Sciatic nerve (tissue), 2 donors: ENCODE data around the gene SENP7. TPM values are rescaled to one million over a fixed set of nuclear protein-coding genes. Genes with fewer than 3 reads are reported as not detected.
A peak's percentile ranks its signal among the peaks of the same experiment; 100 is the strongest.
"Not testable (repeated sequence)": the region's sequence is repeated elsewhere in the genome, so short reads cannot be mapped to it uniquely, and the experiment has no call there.

Experiments used
- ATAC-seq: fragments of 200-7000 bp; cut with Tn5 transposase; one replicate; pipeline ENCODE4 v1.9.1; 2020; ENCODE audit warnings: mild to moderate bottlenecking, moderate library complexity
- DNase-seq: peaks from one replicate; pipeline ENCODE4 v3.0.0-alpha.2; 2020; ENCODE audit warnings: low spot score
- intact Hi-C: fragments of 100-400 bp; cut with DNase I; formaldehyde crosslinking; loops from one replicate; pipeline ENCODE4 v1.14.2; 2022
- total RNA-seq: library from RNA; stranded (reverse); fragmentation: NEBNext Ultra II Directional; extraction: Animal tissue kit (Norgen Biotek cat#: 25700); gene quantifications from one replicate; pipeline ENCODE4 v1.2.1, GENCODE V29; 2021
- donor health status: DM: no; HTN: no; CAD: no.
- donor health status: DM: no; HTN: no; CAD: no.

Gene SENP7
- total RNA-seq, 1 donor from 2014 or later: 38.2 TPM

- intact Hi-C loops: no loop called here
- no peak for ATAC-seq
- no peak for DNase-seq
These were observed 46.3 kb downstream of the SENP7 start for GRCh38 chr3:101466465-101467309.

DNA sequence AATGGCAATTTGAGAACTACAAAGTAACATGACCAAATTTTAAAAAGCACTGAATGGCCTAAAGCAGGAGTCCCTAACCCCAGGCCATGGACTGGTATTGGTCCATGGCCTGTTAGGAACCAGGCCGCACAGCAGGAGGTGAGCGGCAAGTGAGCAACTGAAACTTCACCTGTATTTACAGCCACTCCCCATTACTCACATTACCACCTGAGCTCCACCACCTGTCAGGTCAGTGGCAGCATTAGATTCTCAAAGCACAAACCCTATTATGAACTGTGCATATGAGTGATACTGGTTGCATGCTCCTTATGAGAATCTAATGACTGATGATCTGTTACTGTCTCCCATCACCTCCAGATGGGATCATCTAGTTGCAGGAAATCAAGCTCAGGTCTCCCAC is 48.8 kb downstream of the SENP7 start:
- DNase-seq: no peak
- intact Hi-C loops: no loop called here
- ATAC-seq: no peak

GRCh38 chr3:101461451-101461850 is 51.6 kb downstream of the SENP7 start:
- DNase-seq (no peak), ATAC-seq (no peak)
- intact Hi-C loops: no loop called here

GRCh38 chr3:101458387-101458786 is 54.6 kb downstream of the SENP7 start:
- DNase-seq (no peak), ATAC-seq (no peak)
- intact Hi-C loops: no loop called here

DNA sequence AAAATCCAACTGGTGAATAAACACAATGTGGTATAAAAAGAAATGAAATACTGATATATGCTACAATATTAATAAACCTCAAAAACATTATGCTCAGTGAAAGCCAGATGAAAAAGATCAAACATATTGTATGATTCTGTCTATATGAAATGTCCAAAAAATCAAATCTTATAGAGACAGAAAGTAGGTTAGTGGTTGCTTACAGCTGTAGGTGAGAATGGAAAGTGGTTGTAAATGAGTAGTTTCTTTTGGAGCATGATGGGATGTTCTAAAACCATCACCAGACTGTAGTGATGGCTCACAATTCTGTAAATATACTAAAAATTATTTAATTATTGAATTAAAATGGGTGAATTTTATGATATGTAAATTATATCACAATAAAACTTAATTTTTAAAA is 58.4 kb downstream of the SENP7 start:
- no peak for ATAC-seq

DNA sequence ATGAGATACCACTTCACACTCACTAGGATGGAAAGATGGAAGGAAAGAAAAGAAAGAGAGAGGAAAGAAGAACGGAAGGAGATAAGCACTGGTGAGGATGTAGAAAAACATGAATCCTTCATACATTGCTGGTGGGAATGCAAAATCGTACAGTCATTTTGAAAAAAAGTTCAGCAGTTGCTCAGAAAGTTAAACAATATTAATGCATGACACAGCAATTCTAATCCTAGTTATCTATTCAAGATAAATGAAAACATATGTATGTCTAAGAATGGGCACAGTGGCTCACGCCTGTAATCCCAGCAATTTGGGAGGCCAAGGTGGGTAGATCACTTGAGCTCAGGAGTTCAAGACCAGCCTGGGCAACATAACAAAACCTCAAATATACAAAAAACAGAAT is 59.1 kb downstream of the SENP7 start:
- no peak for DNase-seq
- intact Hi-C loops: no loop called here
- no peak for ATAC-seq

More for the DNA sequence above, 58.4 kb downstream of the SENP7 start:
- DNase-seq: no peak
- intact Hi-C loops: no loop called here

GRCh38 chr3:101438641-101439040 is 74.4 kb downstream of the SENP7 start:
- intact Hi-C loops, DNase-seq, ATAC-seq: not testable (repeated sequence)

- ATAC-seq (no peak), DNase-seq (no peak)
- intact Hi-C loops: no loop called here
These were observed 79.4 kb downstream of the SENP7 start for GRCh38 chr3:101433652-101434051.

DNA sequence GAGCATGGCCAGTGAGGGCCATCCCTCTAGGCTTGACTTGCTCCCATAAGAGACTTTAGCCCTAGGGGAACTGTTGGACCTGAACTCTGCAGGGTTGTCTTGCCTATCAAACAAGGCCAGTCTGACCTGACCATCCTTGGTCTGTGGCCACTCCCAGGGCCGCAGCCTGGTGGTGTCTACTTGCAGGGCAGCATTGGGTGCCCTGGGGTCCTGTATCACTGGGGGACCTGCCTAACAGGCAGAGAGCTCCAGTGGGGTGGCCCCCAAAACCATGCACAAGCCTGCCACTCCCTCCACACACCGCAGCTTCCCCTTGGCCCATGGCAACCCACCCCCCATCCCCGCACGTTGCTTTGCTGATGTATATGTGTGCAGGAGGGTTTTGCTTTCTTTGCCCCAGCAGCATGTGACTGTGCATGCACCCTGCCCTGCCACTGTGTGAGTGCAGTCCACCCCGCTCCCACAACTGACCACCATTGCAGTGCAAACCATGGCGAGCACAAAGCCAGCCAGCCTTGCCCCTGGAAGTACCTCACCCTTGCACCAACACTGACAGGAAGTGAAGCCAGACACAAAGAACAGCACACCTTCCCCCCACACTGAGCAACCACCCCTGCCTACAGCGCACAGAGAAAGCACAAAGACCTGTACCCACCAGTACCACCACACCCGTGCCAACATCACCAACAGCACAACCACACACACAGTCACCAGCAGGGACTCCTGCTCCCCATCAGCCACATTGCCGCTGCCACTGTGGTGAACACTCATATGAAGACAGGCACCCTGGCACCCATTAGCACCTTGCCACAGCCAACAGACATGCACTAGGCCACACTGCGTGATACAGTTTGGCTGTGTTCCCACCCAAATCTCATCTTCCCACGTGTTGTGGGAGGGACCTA is 88.8 kb downstream of the SENP7 start:
- peak; percentile 17 for ATAC-seq
- intact Hi-C loops: no loop called here
- no peak for DNase-seq

GRCh38 chr3:101418851-101419250 is 94.2 kb downstream of the SENP7 start:
- no peak for ATAC-seq
- DNase-seq: no peak
- intact Hi-C loops: no loop called here

DNA sequence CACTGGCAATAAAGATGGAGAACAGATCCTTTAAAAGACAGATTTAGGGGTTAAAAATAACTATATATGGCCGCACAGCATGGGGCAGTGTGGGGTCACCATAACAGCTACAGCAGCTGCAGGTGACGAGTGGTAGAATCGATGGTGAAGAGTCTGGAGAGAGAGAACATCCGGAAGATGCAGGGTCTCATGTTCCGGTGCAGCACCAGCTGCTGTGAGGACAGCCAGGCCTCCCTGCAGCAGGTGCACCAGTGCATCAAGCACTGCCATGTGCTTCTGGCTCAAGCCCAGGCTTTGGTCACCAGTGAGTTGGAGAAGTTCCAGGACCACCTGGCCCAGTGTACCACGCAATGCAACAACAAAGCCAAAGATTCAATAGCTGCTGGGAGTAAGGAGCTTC is 98.9 kb downstream of the SENP7 start:
- intact Hi-C loops: no loop called here
- DNase-seq (no peak), ATAC-seq (no peak)

DNA sequence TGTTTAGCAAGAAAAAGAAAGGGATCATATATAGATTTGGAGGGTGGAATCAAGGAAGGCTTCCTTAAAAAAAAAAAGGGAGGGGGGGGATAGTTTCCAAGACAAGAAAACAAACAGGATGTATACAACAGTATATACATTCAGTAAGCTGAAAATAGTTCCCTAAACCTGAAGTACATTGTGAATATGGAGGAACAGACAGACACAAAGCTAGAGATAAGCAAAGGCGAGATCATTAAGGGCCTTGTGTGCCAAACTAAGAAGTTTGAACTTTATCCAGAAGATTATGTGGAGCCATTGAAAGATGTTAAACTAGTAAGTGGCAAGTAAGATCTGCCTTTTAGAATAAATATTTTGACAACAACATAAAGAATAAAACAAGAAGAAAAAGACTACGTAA is 99.4 kb downstream of the SENP7 start:
- intact Hi-C loops: no loop called here
- no peak for ATAC-seq
- DNase-seq: no peak

DNA sequence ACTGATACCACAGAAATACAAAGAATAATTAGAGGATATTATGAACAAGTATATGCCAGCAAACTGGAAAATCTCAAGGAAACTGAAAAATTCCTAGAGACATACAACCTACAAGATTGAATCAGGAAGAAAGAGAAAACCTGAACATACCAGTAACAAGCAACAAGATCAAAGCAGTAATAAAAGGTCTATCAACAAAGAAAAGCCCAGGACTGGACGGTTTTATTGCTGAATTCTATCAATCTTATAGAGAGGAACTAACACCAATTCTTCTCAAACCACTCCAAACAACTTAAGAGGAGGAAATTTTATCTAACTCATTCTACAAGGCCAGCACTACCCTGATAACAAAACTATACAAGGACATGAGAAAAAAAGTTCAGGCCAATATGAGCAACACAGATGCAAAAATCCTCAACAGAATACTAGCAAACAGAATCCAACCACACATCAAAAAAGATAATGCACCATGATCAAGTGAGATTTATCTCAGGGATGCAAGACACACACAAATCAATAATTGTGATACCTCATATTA is 121.5 kb downstream of the SENP7 start:
- intact Hi-C loops: no loop called here
- ATAC-seq: no peak
- no peak for DNase-seq

GRCh38 chr3:101388706-101389105 is 124.3 kb downstream of the SENP7 start:
- ATAC-seq (no peak), DNase-seq (no peak)
- intact Hi-C loops: no loop called here

- DNase-seq (no peak), ATAC-seq (no peak)
- intact Hi-C loops: no loop called here
These were observed 125.7 kb downstream of the SENP7 start for GRCh38 chr3:101387351-101387750.

GRCh38 chr3:101384426-101384825 is 128.6 kb downstream of the SENP7 start:
- ATAC-seq (no peak), DNase-seq (no peak)
- intact Hi-C loops: no loop called here

DNA sequence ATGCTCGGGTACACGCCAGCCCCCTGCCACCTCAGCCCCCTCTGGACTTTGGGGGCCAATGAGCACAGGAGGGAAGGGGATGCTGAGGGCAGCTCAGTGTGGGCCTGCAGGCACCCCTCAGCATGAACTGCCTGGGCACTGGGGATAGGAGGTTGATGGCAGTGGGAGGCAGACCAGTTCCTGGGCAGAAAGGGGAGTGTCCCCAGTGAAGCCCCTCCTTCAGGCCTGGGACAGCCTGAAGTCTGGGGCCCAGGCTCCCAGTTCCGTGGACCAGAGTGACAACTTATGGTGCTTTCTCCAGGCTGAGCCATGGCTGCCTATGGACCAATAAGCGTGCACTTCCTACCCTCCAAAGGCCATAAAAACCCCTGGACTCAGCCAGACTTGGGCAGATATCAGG is 129.4 kb downstream of the SENP7 start:
- ATAC-seq (no peak), DNase-seq (no peak)
- intact Hi-C loops: no loop called here

- ATAC-seq (peak; percentile 14), DNase-seq (no peak)
- intact Hi-C loops: no loop called here
These were observed 129.8 kb downstream of the SENP7 start for GRCh38 chr3:101383156-101383575.

GRCh38 chr3:101381809-101382208 is 131.2 kb downstream of the SENP7 start:
- no peak for DNase-seq
- peak; percentile 64 for ATAC-seq
- intact Hi-C loops: no loop called here
